WTC11 (cell line): ENCODE results near the gene SNRNP25. TPM values are rescaled to one million over a fixed set of nuclear protein-coding genes. Genes with fewer than 3 reads are reported as not detected.

Source experiments
- ARID4B ChIP-seq: sonication (generic); formaldehyde crosslinking; IDR thresholded peaks from 2 replicates; pipeline ENCODE4 v1.8.0; 2023; ENCODE audit warnings: missing genetic modification reagents, mild to moderate bottlenecking, borderline replicate concordance
- ATF6 ChIP-seq: sonication (generic); formaldehyde crosslinking; IDR thresholded peaks from 2 replicates; pipeline ENCODE4 v1.8.1; 2023; ENCODE audit warnings: mild to moderate bottlenecking, missing genetic modification reagents
- CTCF ChIP-seq: fragments of 200-600 bp; IDR thresholded peaks from 2 replicates; pipeline ENCODE4 v1.8.0; 2022; ENCODE audit warnings: antibody characterized with exemption
- FOXP4 ChIP-seq: sonication (generic); formaldehyde crosslinking; IDR thresholded peaks from 2 replicates; pipeline ENCODE4 v1.8.0; 2022; ENCODE audit warnings: mild to moderate bottlenecking, missing genetic modification reagents
- MLX ChIP-seq: sonication (generic); formaldehyde crosslinking; IDR thresholded peaks from 2 replicates; pipeline ENCODE4 v1.8.1; 2023; ENCODE audit warnings: mild to moderate bottlenecking, missing genetic modification reagents, moderate library complexity
- NR2C2 ChIP-seq: sonication (generic); formaldehyde crosslinking; IDR thresholded peaks from 2 replicates; pipeline ENCODE4 v1.8.0; 2022; ENCODE audit warnings: mild to moderate bottlenecking, missing genetic modification reagents
- PRRX2 ChIP-seq: fragments of 250-450 bp; sonication (Bioruptor Pico); IDR thresholded peaks from 2 replicates; pipeline ENCODE4 v1.8.0; 2021; ENCODE audit warnings: mild to moderate bottlenecking
- TCF7 ChIP-seq: sonication (generic); formaldehyde crosslinking; IDR thresholded peaks from 2 replicates; pipeline ENCODE4 v1.8.0; 2022; ENCODE audit warnings: mild to moderate bottlenecking, low read depth, missing genetic modification reagents, moderate library complexity
- TEAD1 ChIP-seq: sonication (generic); formaldehyde crosslinking; IDR thresholded peaks from 2 replicates; pipeline ENCODE4 v1.8.0; 2022; ENCODE audit warnings: mild to moderate bottlenecking, missing genetic modification reagents
- USF1 ChIP-seq: sonication (generic); formaldehyde crosslinking; IDR thresholded peaks from 2 replicates; pipeline ENCODE4 v1.8.0; 2022; ENCODE audit warnings: mild to moderate bottlenecking, missing genetic modification reagents
- USF2 ChIP-seq: sonication (generic); formaldehyde crosslinking; IDR thresholded peaks from 2 replicates; pipeline ENCODE4 v1.8.1; 2023; ENCODE audit warnings: mild to moderate bottlenecking, missing genetic modification reagents, moderate library complexity
- ZBTB21 ChIP-seq: sonication (generic); formaldehyde crosslinking; IDR thresholded peaks from 2 replicates; pipeline ENCODE4 v1.8.1; 2023; ENCODE audit warnings: mild to moderate bottlenecking, missing genetic modification reagents, borderline replicate concordance
- ZNF121 ChIP-seq: sonication (generic); formaldehyde crosslinking; IDR thresholded peaks from 2 replicates; pipeline ENCODE4 v1.8.0; 2023; ENCODE audit warnings: missing genetic modification reagents
- ZSCAN18 ChIP-seq: fragments of 250-450 bp; sonication (Bioruptor Pico); IDR thresholded peaks from 2 replicates; pipeline ENCODE4 v2.1.2; 2022; ENCODE audit warnings: mild to moderate bottlenecking, moderate library complexity
- total RNA-seq: library from RNA; stranded (reverse); gene quantifications from 3 replicates; pipeline ENCODE4 v1.2.3, GENCODE V29; 2021

Gene SNRNP25
- total RNA-seq, 1 experiment from 2014 or later = 55.9 TPM

- 0 out of 2 replicates have a peak, but pooled peaks have one; percentile 35 for TF ChIP-seq ARID4B
- TF ChIP-seq ATF6 = no peak
- no peak for TF ChIP-seq MLX
- no peak for TF ChIP-seq ZSCAN18
- TF ChIP-seq TCF7 (CRISPR knock-in tag) = no peak
- peak; percentile 69 for TF ChIP-seq ZNF121 (CRISPR knock-in tag)
- TF ChIP-seq TEAD1 (CRISPR knock-in tag) = peak; percentile 75; the same call in 1 of the 2 replicates
- no peak for TF ChIP-seq PRRX2 (CRISPR knock-in tag)
- no peak for TF ChIP-seq FOXP4 (CRISPR knock-in tag)
- TF ChIP-seq USF2 (CRISPR knock-in tag) = peak; percentile 77
- peak; percentile 100 for TF ChIP-seq CTCF
- no peak for TF ChIP-seq NR2C2
- no peak for TF ChIP-seq ZBTB21 (CRISPR knock-in tag)
- peak; percentile 77 for TF ChIP-seq USF1 (CRISPR knock-in tag)
Measured at GRCh38 chr16:96935-97381, 43.3 kb downstream of the SNRNP25 start (continued).
